Natural killer cell (primary cell): ENCODE data around the gene PTH1R. TPM values are rescaled to one million over a fixed set of nuclear protein-coding genes. Genes with fewer than 3 reads are reported as not detected.

Experiments used
- ATAC-seq, 3 donors: fragments of 150-1000 bp in 2 of 3; fragments of 200-7000 bp in 1 of 3; cut with Tn5 transposase; 1 replicate in 1 of 3; 2 replicates in 2 of 3; pipeline ENCODE4 v1.10.0; 2021; ENCODE audit warnings: mild to moderate bottlenecking in 2 of 3, moderate library complexity in 2 of 3
- DNase-seq, 2 donors: peaks; one replicate each; pipeline versions ENCODE4 v3.0.0 to v3.0.0-alpha.2; 2013 to 2021; ENCODE audit warnings: mixed read lengths in 1 of 2
- H3K27ac ChIP-seq: one replicate; pipeline ENCODE4 v1.5.1; 2013; ENCODE audit warnings: mild to moderate bottlenecking, low read length
- H3K27me3 ChIP-seq: one replicate; pipeline ENCODE4 v1.6.1; 2013; ENCODE audit warnings: low read length; ENCODE audit not compliant: control insufficient read depth, insufficient read depth
- H3K36me3 ChIP-seq: one replicate; pipeline ENCODE4 v1.6.1; 2013; ENCODE audit warnings: low read length; ENCODE audit not compliant: control insufficient read depth, insufficient read depth
- H3K4me1 ChIP-seq: one replicate; pipeline ENCODE4 v1.6.1; 2013; ENCODE audit warnings: low read length; ENCODE audit not compliant: control insufficient read depth, insufficient read depth
- H3K4me3 ChIP-seq: one replicate; pipeline ENCODE4 v1.5.1; 2013; ENCODE audit warnings: low read length
- H3K9me3 ChIP-seq: one replicate; pipeline ENCODE4 v1.6.1; 2013; ENCODE audit warnings: low read length; ENCODE audit not compliant: control insufficient read depth, insufficient read depth
- H3K27ac Mint-ChIP-seq, 2 donors: one replicate each; pipeline ENCODE4 v1.8.0; 2022; ENCODE audit warnings: mild to moderate bottlenecking in 2 of 2, mixed read lengths in 2 of 2, moderate library complexity in 1 of 2
- H3K27me3 Mint-ChIP-seq, 2 donors: one replicate each; pipeline ENCODE4 v1.8.0; 2022; ENCODE audit warnings: low read depth in 2 of 2, mixed read lengths in 2 of 2
- H3K36me3 Mint-ChIP-seq: one replicate; pipeline ENCODE4 v1.8.0; 2022; ENCODE audit warnings: mixed read lengths
- H3K4me1 Mint-ChIP-seq, 2 donors: one replicate each; pipeline ENCODE4 v1.8.0; 2022; ENCODE audit warnings: mixed read lengths in 2 of 2
- H3K4me3 Mint-ChIP-seq: one replicate; pipeline ENCODE4 v1.8.0; 2022; ENCODE audit warnings: mild to moderate bottlenecking, moderate library complexity, mixed read lengths
- H3K9me3 Mint-ChIP-seq, 2 donors: one replicate each; pipeline ENCODE4 v1.8.0; 2022; ENCODE audit warnings: mixed read lengths in 2 of 2
- CTCF ChIP-seq: fragments of 200-600 bp; IDR thresholded peaks from one replicate; pipeline ENCODE4 v1.8.0; 2022; ENCODE audit warnings: antibody characterized with exemption
- WGBS: methylation state at CpG from one replicate; pipeline ENCODE4 v1.1.7; 2013; ENCODE audit warnings: missing lambda C conversion rate; ENCODE audit not compliant: insufficient coverage; 5-methylcytosine and 5-hydroxymethylcytosine counted together
- intact Hi-C: fragments of 100-400 bp; cut with micrococcal nuclease; formaldehyde crosslinking; loops from one replicate; pipeline ENCODE4 v1.14.2; 2022
- total RNA-seq, 4 donors: library from RNA; stranded (reverse); fragments of 120-200 nt in 1 of 4; gene quantifications; one replicate each; pipeline versions ENCODE4 v1.2.3 to v1.2.4, GENCODE V29; 2013 to 2022

The PTH1R gene
- total RNA-seq, 3 donors from 2014 or later (not counting 1 experiment from before 2014, with no cell fraction given) = not detected

DNA sequence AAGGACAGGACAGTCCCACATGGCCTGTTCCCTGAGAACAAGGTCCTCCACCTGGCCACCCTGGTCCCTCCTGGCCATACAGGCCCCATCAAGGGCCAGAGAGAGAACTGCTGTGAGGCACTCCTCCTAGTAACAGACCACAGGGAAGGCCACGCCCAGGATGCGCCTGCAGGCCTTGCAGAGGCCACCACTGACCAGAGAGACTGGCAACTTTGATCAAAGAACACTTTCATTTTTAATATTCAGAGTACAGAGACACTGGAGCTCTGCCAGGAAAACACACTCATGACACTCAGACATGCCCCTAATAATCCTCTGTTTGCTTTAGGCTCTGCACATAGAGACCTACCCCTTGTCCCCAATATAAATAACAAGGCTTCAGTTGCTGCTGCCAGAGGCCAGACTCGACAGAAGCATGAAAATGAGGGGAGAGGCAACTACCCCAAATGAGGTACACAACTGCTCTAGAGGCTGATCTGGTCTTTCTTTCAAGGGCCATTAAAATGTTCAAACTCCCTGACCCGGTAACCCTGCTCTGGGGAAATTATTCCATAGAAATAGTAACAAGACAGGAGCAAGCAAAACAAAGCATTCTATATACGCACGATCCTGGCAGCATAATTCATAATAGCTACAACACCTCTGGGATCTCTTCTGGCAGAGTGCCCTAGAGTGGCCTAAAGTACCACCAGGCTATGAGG is 54.3 kb downstream of the PTH1R start:
- no peak overlapping the region for H3K4me3 ChIP-seq
- H3K27me3 Mint-ChIP-seq = no peaks in the 10 kb centered on the region
- WGBS = 52% methylated on average over 6 of the region's 6 CpGs
- H3K4me1 Mint-ChIP-seq = peaks cover 63 to 67% of the 10 kb centered on the region in 2 donors
- peaks cover 4 to 7% of the 10 kb centered on the region in 2 donors for H3K9me3 Mint-ChIP-seq
- H3K9me3 ChIP-seq = peaks cover 9% of the 10 kb centered on the region
- H3K36me3 Mint-ChIP-seq = peaks cover 20% of the 10 kb centered on the region
- peak overlapping the region; percentile 82 for H3K4me3 Mint-ChIP-seq
- H3K27ac Mint-ChIP-seq = peak overlapping the region; percentile 88 to 95
- peaks cover 12% of the 10 kb centered on the region for H3K36me3 ChIP-seq
- H3K4me1 ChIP-seq = peaks cover 81% of the 10 kb centered on the region
- peak overlapping the region; percentile 82 for H3K27ac ChIP-seq
- intact Hi-C loops = loop anchor here (2.0 kb wide), 1 partner anchor 23 kb away; no protein-coding TSS in a partner anchor
- no peak for DNase-seq
- peak; percentile 18 to 64 (median 42) for ATAC-seq
- TF ChIP-seq CTCF = no peak
- H3K27me3 ChIP-seq = no peaks in the 10 kb centered on the region

DNA sequence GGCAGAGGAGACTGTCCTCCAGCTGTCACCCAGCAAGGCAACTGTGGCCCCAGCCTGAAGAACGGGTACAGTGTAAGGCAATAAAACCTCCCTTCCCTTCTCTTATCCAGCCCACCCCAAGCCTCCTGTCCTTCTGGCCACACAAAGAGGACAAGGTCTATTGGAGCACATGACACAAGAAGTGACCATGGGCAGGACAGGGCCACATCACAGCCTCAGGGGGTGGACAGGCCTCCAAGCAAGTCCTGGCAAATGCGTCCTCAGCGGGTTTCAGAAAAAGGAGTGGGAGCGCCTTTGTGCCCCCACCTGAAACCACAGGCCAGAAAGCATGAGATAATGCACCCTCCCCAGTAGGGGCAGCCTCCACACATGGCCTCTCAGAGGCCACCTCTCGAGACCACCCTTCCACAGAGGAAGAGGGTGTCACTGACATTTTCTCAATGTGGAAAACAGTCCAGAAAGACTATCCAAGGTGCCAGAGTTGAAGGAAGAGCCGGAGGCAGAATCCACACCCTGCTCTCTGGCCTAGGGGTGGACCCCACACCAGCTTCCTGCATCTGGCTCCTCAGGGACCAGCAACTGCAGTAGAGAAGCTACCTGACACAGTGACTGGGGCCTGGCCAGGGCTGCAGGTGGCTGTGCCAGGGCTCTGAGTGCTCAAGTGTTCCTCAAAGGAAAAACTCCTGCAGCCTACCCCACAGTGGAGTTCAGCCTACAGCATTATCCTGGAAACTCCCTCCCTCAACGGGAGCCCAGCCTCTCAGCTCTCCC is 55.1 kb downstream of the PTH1R start:
- DNase-seq (no peak), ATAC-seq (no peak)
- Mint-ChIP-seq H3K27me3 (no peaks in the 10 kb centered on the region), H3K4me1 (peaks cover 57 to 62% of the 10 kb centered on the region in 2 donors), H3K27ac (peak overlapping the region; percentile 88 to 95), H3K9me3 (peaks cover 4 to 7% of the 10 kb centered on the region in 2 donors), H3K4me3 (peak overlapping the region; percentile 82), H3K36me3 (peaks cover 20% of the 10 kb centered on the region)
- H3K36me3 ChIP-seq = peaks cover 21% of the 10 kb centered on the region
- H3K27ac ChIP-seq = peak overlapping the region; percentile 82
- H3K27me3 ChIP-seq = no peaks in the 10 kb centered on the region
- no peak overlapping the region for H3K4me3 ChIP-seq
- no peak for TF ChIP-seq CTCF
- intact Hi-C loops = no loop called here
- peaks cover 81% of the 10 kb centered on the region for H3K4me1 ChIP-seq
- WGBS = 43% methylated on average over 7 of the region's 7 CpGs
- H3K9me3 ChIP-seq = peaks cover 9% of the 10 kb centered on the region

GRCh38 chr3:46933261-46933660 is 55.7 kb downstream of the PTH1R start:
- Mint-ChIP-seq H3K36me3 (peaks cover 19% of the 10 kb centered on the region), H3K4me1 (peaks cover 62 to 64% of the 10 kb centered on the region in 2 donors), H3K27ac (peak overlapping the region; percentile 88 to 95), H3K9me3 (peaks cover 4 to 7% of the 10 kb centered on the region in 2 donors), H3K27me3 (no peaks in the 10 kb centered on the region), H3K4me3 (peak overlapping the region; percentile 9)
- Histone ChIP-seq H3K4me1 (peaks cover 82% of the 10 kb centered on the region), H3K27me3 (no peaks in the 10 kb centered on the region), H3K9me3 (peaks cover 9% of the 10 kb centered on the region), H3K36me3 (peaks cover 25% of the 10 kb centered on the region), H3K27ac (peak overlapping the region; percentile 82), H3K4me3 (no peak overlapping the region)
- TF ChIP-seq CTCF = no peak
- intact Hi-C loops = no loop called here
- DNase-seq (no peak), ATAC-seq (no peak)
- WGBS = 55% methylated on average over 6 of the region's 6 CpGs
